GM12873 (cell line): ENCODE measurements around the gene JARID2.

Source experiments
- CTCF ChIP-seq: IDR thresholded peaks from 2 replicates; pipeline ENCODE4 v1.5.1; 2012; ENCODE audit warnings: low read depth, mild to moderate bottlenecking, moderate library complexity, low read length, control low read depth; ENCODE audit not compliant: insufficient read depth; ENCODE audit errors: missing control alignments

JARID2 gene

GRCh38 chr6:15352845-15353244 is 107.0 kb downstream of the JARID2 start:
- TF ChIP-seq CTCF = no peak

DNA sequence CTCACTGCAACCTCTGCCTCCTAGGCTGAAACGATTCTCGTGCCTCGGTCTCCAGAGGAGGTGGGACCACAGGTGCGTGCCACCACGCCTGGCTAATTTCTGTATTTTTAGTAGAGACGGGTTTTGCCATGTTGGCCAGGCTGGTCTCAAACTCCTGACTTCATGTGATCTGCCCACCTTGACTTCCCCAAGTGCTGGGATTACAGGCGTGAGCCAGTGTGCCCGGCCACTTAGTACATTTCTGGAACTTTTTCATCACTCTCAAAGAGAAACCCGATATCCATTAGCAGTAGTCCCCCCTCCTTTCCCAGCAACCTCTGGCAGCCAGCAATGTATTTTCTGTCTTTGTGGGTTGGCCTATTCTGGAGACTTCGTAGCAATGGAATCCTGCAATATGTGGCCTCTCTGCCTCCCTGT is 109.8 kb downstream of the JARID2 start:
- TF ChIP-seq CTCF = no peak

DNA sequence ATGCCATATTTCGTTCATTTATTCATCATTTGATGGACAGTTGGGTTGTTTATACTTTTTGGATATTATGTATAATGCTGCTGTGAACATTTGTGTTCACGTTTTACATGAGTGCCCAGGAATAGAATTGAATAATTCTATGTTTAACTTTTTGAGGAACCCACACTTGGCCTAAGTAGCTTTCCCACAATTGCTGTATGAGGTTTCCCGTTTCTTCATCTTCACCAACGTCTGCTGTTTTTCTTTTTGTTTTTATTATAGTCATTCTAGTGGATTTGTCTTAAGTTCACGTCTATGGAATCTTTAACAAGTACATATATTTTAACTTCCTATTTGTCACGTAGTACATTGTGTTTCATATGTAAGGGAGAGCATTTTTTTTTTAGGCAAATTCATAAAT is 110.3 kb downstream of the JARID2 start:
- TF ChIP-seq CTCF = no peak

DNA sequence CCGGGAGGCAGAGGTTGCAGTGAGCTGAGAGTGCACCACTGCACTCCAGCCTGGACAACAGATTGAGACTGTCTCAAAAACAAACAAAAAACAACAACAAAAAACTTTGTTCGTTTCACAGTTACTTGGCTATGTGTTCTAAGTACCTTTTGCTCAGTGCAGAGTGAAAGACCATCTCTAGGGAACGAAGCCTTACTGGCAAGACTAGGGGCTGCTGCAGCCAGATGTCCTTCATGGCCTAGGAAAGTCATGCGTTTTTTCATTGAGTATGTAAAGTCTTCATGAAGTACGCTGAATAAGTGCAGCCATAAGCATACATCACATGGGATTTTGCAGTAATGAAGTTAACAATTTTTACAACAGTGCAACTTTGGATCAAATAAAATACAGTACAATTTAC is 111.1 kb downstream of the JARID2 start:
- no peak for TF ChIP-seq CTCF

DNA sequence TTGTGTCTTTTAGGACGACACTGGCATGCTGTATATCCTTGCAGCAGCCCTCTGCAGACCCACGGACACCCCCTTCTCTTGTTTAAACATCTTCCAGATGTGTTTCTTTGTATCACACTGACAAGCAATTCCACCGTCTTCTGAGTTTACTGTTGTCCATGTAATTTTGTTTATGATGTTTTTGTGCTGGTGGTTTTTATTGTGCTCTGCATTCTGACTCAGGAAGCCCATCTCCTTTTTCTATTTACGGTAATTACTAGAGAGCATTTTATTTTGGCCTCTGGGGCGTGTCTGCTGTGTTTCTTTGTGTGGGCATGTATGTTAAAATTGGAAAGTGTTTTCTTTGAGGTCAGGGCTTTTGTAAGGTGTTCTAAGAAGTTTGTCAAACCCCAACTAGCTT is 111.9 kb downstream of the JARID2 start:
- no peak for TF ChIP-seq CTCF

- TF ChIP-seq CTCF = no peak
These were observed 112.9 kb downstream of the JARID2 start for GRCh38 chr6:15358579-15359327.

GRCh38 chr6:15359335-15359862 is 113.5 kb downstream of the JARID2 start:
- TF ChIP-seq CTCF = no peak
